ENCODE data around the gene FAM53B. TPM values are rescaled to one million over a fixed set of nuclear protein-coding genes. Genes with fewer than 3 reads are reported as not detected.

Gene FAM53B
- total RNA-seq, 4 donors from 2014 or later = 63.5 to 75.5 (median 67.3) TPM

GRCh38 chr10:124639646-124640045 is 104.5 kb downstream of the FAM53B start:
- H3K9me3 ChIP-seq = no peaks in the 10 kb centered on the region
- DNase-seq (ENCODE audit: low spot score in 2 of 2) = no peak
- no peaks in the 10 kb centered on the region for H3K27me3 ChIP-seq
- WGBS = 95% methylated on average over 6 of the region's 6 CpGs
- no peak overlapping the region for H3K4me3 ChIP-seq
- H3K4me1 ChIP-seq = peaks cover 62% of the 10 kb centered on the region
- H3K27ac ChIP-seq = peak overlapping the region; percentile 1
- no peak for TF ChIP-seq POLR2AphosphoS5 (IDR thresholded peaks at IDR 0.05)
- TF ChIP-seq CTCF (IDR thresholded peaks at IDR 0.05) = no peak
- no peak for TF ChIP-seq EP300 (IDR thresholded peaks at IDR 0.05)
- no peak for TF ChIP-seq POLR2A (IDR thresholded peaks at IDR 0.05)
- peaks cover 4% of the 10 kb centered on the region for H3K36me3 ChIP-seq

GRCh38 chr10:124639206-124639605 is 105.0 kb downstream of the FAM53B start:
- Histone ChIP-seq H3K36me3 (peaks cover 4% of the 10 kb centered on the region), H3K27me3 (no peaks in the 10 kb centered on the region), H3K4me3 (no peak overlapping the region), H3K27ac (no peak overlapping the region), H3K4me1 (peaks cover 57% of the 10 kb centered on the region), H3K9me3 (no peaks in the 10 kb centered on the region)
- TF ChIP-seq EP300 (IDR thresholded peaks at IDR 0.05) (no peak), CTCF (IDR thresholded peaks at IDR 0.05) (no peak), POLR2A (IDR thresholded peaks at IDR 0.05) (no peak), POLR2AphosphoS5 (IDR thresholded peaks at IDR 0.05) (no peak)
- 77% methylated on average over 2 of the region's 6 CpGs for WGBS
- DNase-seq (ENCODE audit: low spot score in 2 of 2) = no peak

- TF ChIP-seq POLR2A (IDR thresholded peaks at IDR 0.05) (no peak), POLR2AphosphoS5 (IDR thresholded peaks at IDR 0.05) (no peak), CTCF (IDR thresholded peaks at IDR 0.05) (no peak), EP300 (IDR thresholded peaks at IDR 0.05) (no peak)
- Histone ChIP-seq H3K27ac (no peak overlapping the region), H3K4me1 (peaks cover 48% of the 10 kb centered on the region), H3K9me3 (no peaks in the 10 kb centered on the region), H3K36me3 (peaks cover 4% of the 10 kb centered on the region), H3K4me3 (no peak overlapping the region), H3K27me3 (no peaks in the 10 kb centered on the region)
- DNase-seq (ENCODE audit: low spot score in 2 of 2) = no peak
- WGBS = over 99% methylated on average over 8 of the region's 8 CpGs
These were observed 106.4 kb downstream of the FAM53B start for GRCh38 chr10:124637746-124638145.

GRCh38 chr10:124637091-124637700 is 107.0 kb downstream of the FAM53B start:
- Histone ChIP-seq H3K4me1 (peaks cover 48% of the 10 kb centered on the region), H3K36me3 (peaks cover 4% of the 10 kb centered on the region), H3K4me3 (no peak overlapping the region), H3K27me3 (no peaks in the 10 kb centered on the region), H3K27ac (no peak overlapping the region), H3K9me3 (no peaks in the 10 kb centered on the region)
- WGBS = 100% methylated on average over 3 of the region's 14 CpGs
- no peak for TF ChIP-seq POLR2A (IDR thresholded peaks at IDR 0.05)
- no peak for TF ChIP-seq POLR2AphosphoS5 (IDR thresholded peaks at IDR 0.05)
- TF ChIP-seq CTCF (IDR thresholded peaks at IDR 0.05) = no peak
- TF ChIP-seq EP300 (IDR thresholded peaks at IDR 0.05) = no peak
- no peak for DNase-seq (ENCODE audit: low spot score in 2 of 2)

- DNase-seq (ENCODE audit: low spot score in 2 of 2) = no peak
- WGBS = 88% methylated on average over 15 of the region's 19 CpGs
- no peaks in the 10 kb centered on the region for H3K9me3 ChIP-seq
- TF ChIP-seq EP300 (IDR thresholded peaks at IDR 0.05) = no peak
- no peak for TF ChIP-seq CTCF (IDR thresholded peaks at IDR 0.05)
- TF ChIP-seq POLR2AphosphoS5 (IDR thresholded peaks at IDR 0.05) = no peak
- TF ChIP-seq POLR2A (IDR thresholded peaks at IDR 0.05) = no peak
- peaks cover 4% of the 10 kb centered on the region for H3K36me3 ChIP-seq
- peaks cover 48% of the 10 kb centered on the region for H3K4me1 ChIP-seq
- no peak overlapping the region for H3K4me3 ChIP-seq
- H3K27me3 ChIP-seq = no peaks in the 10 kb centered on the region
- H3K27ac ChIP-seq = no peak overlapping the region
These were observed 107.7 kb downstream of the FAM53B start for GRCh38 chr10:124636271-124636995.
